SK-N-SH (cell line): ENCODE measurements around the gene OLFM2.

Experiments used
- EP300 ChIP-seq, 2 experiments: IDR thresholded peaks; 2 replicates each; pipeline versions ENCODE4 v1.4.0 to v1.6.1; 2012; ENCODE audit warnings: borderline replicate concordance in 1 of 2, low read depth in 1 of 2, low read length in 1 of 2
- FOSL2 ChIP-seq: IDR thresholded peaks from 2 replicates; pipeline ENCODE4 v1.4.0; 2012; ENCODE audit warnings: low read depth, mild to moderate bottlenecking, moderate library complexity, borderline replicate concordance
- JUND ChIP-seq: IDR thresholded peaks from 2 replicates; pipeline ENCODE4 v1.4.0; 2012
- MXI1 ChIP-seq: IDR thresholded peaks from 2 replicates; pipeline ENCODE4 v1.6.1; 2012; ENCODE audit warnings: mild to moderate bottlenecking, low read depth, low read length, improper control_type of control experiment
- NFIC ChIP-seq: IDR thresholded peaks from 2 replicates; pipeline ENCODE4 v1.4.0; 2012; ENCODE audit warnings: borderline replicate concordance
- POLR2AphosphoS5 ChIP-seq: IDR thresholded peaks from 2 replicates; pipeline ENCODE4 v1.6.1; 2012; ENCODE audit warnings: low read depth, low read length
- RAD21 ChIP-seq: IDR thresholded peaks from 2 replicates; pipeline ENCODE4 v1.6.1; 2012; ENCODE audit warnings: mild to moderate bottlenecking, low read length
- SIN3A ChIP-seq: IDR thresholded peaks from 2 replicates; pipeline ENCODE4 v1.6.1; 2012; ENCODE audit warnings: low read depth, mild to moderate bottlenecking, low read length, moderate library complexity, borderline replicate concordance
- TAF1 ChIP-seq: IDR thresholded peaks from 2 replicates; pipeline ENCODE4 v1.6.1; 2012; ENCODE audit warnings: low read depth, mild to moderate bottlenecking, low read length, moderate library complexity, borderline replicate concordance
- TCF12 ChIP-seq: IDR thresholded peaks from 2 replicates; pipeline ENCODE4 v1.4.0; 2012
- YY1 ChIP-seq: IDR thresholded peaks from 2 replicates; pipeline ENCODE4 v1.4.0; 2012; ENCODE audit warnings: low read depth, mild to moderate bottlenecking
- TF ChIP-seq, protein P1 (sequence below): fragments of 200-600 bp; sonication (generic); IDR thresholded peaks from 2 replicates; pipeline ENCODE4 v1.6.1; 2017; ENCODE audit warnings: antibody characterized with exemption, mild to moderate bottlenecking, moderate library complexity
- TF ChIP-seq, protein P2 (sequence below): IDR thresholded peaks from 2 replicates; pipeline ENCODE4 v1.6.1; 2012; ENCODE audit warnings: mild to moderate bottlenecking, low read depth, low read length, moderate library complexity

DNA sequence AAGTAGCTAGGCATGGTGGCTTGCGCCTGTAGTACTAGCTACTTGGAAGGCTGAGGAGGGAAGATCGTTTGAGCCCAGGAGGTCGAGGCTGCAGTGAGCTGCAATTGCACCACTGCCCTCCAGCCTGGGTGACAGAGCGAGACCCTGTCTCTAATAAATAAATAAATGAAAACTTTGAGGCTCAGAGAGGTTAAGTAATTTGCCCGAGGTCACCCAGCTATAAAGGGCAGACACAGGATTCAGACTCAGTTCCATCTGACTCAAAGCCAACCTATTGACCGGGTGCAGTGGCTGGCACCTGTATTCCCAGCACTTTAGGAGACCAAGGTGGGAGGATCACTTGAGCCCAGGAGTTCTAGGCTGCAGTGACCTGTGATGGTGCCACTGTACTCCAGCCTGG is 7.4 kb upstream of the OLFM2 start:
- TF ChIP-seq EP300 (IDR thresholded peaks at IDR 0.05; ENCODE audit: borderline replicate concordance in 1 of 2, low read depth in 1 of 2, low read length in 1 of 2) (no peak), SIN3A (no peak), NFIC (no peak), JUND (no peak), TAF1 (no peak), TCF12 (no peak), FOSL2 (no peak), YY1 (no peak), POLR2AphosphoS5 (no peak), MXI1 (no peak), RAD21 (no peak)
- TF ChIP-seq, protein P1, sequence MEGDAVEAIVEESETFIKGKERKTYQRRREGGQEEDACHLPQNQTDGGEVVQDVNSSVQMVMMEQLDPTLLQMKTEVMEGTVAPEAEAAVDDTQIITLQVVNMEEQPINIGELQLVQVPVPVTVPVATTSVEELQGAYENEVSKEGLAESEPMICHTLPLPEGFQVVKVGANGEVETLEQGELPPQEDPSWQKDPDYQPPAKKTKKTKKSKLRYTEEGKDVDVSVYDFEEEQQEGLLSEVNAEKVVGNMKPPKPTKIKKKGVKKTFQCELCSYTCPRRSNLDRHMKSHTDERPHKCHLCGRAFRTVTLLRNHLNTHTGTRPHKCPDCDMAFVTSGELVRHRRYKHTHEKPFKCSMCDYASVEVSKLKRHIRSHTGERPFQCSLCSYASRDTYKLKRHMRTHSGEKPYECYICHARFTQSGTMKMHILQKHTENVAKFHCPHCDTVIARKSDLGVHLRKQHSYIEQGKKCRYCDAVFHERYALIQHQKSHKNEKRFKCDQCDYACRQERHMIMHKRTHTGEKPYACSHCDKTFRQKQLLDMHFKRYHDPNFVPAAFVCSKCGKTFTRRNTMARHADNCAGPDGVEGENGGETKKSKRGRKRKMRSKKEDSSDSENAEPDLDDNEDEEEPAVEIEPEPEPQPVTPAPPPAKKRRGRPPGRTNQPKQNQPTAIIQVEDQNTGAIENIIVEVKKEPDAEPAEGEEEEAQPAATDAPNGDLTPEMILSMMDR: no peak
- TF ChIP-seq, protein P2, sequence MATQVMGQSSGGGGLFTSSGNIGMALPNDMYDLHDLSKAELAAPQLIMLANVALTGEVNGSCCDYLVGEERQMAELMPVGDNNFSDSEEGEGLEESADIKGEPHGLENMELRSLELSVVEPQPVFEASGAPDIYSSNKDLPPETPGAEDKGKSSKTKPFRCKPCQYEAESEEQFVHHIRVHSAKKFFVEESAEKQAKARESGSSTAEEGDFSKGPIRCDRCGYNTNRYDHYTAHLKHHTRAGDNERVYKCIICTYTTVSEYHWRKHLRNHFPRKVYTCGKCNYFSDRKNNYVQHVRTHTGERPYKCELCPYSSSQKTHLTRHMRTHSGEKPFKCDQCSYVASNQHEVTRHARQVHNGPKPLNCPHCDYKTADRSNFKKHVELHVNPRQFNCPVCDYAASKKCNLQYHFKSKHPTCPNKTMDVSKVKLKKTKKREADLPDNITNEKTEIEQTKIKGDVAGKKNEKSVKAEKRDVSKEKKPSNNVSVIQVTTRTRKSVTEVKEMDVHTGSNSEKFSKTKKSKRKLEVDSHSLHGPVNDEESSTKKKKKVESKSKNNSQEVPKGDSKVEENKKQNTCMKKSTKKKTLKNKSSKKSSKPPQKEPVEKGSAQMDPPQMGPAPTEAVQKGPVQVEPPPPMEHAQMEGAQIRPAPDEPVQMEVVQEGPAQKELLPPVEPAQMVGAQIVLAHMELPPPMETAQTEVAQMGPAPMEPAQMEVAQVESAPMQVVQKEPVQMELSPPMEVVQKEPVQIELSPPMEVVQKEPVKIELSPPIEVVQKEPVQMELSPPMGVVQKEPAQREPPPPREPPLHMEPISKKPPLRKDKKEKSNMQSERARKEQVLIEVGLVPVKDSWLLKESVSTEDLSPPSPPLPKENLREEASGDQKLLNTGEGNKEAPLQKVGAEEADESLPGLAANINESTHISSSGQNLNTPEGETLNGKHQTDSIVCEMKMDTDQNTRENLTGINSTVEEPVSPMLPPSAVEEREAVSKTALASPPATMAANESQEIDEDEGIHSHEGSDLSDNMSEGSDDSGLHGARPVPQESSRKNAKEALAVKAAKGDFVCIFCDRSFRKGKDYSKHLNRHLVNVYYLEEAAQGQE: no peak
